Astrocyte of the cerebellum (primary cell): ENCODE results near the gene TRAPPC4.
"Not testable (repeated sequence)": the region's sequence is repeated elsewhere in the genome, so short reads cannot be mapped to it uniquely, and the experiment has no call there.

Experiments used
- DNase-seq: peaks from one replicate; pipeline ENCODE4 v3.0.0-alpha.2; 2011; ENCODE audit warnings: low read depth
- H3K4me3 ChIP-seq: 2 replicates; pipeline ENCODE4 v1.5.1; 2011; ENCODE audit warnings: mild to moderate bottlenecking, low read depth, low read length, moderate library complexity
- in situ Hi-C: cut with HindIII; loops from 2 replicates; pipeline ENCODE4 v1.10.0; 2017; ENCODE audit warnings: low sequenced_read_pairs
- TF ChIP-seq, protein P1 (sequence below): IDR thresholded peaks from 2 replicates; pipeline ENCODE4 v1.5.1; 2012; ENCODE audit warnings: low read length, low read depth, moderate library complexity, mild to moderate bottlenecking; ENCODE audit errors: missing control alignments

Gene TRAPPC4

DNA sequence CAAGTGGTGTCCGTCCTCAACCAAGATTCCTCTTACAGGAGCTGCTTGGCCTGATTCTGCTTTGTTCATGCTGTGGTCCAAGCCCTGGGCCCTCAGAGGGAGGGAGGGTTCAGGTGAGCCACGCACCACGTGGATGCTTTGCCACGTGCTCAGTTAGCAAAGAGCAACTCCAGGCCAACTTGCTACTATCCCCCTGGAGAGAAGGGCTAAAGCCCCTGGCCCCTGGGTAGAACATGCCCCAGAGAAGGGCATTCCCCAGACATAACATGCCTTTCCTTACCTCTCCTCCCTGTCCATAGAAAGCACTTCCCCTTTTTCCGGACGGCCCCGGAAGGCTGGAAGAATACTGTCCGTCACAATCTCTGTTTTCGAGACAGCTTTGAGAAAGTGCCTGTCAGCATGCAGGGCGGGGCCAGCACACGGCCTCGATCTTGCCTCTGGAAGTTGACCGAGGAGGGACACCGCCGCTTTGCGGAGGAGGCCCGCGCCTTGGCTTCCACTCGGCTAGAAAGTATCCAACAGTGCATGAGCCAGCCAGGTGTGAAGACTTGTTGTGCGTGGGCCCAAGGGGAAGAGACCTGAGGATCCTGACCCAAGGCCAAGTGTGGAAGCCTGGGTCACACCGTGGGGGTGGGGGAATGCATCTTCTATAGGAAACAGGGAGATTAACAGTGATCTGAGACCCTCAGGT lies 38.2 kb upstream of the TRAPPC4 start:
- no peak for DNase-seq
- in situ Hi-C loops = no loop called here

DNA sequence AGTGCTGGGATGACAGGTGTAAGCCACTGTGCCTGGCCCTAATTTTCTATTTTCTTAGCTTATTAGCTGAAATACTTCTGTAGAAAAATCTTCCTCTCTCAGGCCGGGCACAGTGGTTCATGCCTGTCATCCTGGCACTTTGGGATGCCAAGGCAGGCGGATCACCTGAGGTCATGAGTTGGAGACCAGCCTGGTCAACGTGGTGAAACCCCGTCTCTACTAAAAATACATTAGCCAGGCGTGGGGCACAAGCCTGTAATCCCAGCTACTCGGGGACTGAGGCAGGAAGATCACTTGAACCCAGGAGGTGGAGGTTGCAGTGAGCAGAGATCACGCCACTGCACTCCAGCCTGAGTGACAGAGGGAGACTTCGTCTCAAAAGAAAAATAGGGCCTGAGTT lies 34.2 kb upstream of the TRAPPC4 start:
- H3K4me3 ChIP-seq, DNase-seq, in situ Hi-C loops: not testable (repeated sequence)

More for the DNA sequence above, 38.2 kb upstream of the TRAPPC4 start:
- no peak overlapping the region for H3K4me3 ChIP-seq
- TF ChIP-seq, protein P1, sequence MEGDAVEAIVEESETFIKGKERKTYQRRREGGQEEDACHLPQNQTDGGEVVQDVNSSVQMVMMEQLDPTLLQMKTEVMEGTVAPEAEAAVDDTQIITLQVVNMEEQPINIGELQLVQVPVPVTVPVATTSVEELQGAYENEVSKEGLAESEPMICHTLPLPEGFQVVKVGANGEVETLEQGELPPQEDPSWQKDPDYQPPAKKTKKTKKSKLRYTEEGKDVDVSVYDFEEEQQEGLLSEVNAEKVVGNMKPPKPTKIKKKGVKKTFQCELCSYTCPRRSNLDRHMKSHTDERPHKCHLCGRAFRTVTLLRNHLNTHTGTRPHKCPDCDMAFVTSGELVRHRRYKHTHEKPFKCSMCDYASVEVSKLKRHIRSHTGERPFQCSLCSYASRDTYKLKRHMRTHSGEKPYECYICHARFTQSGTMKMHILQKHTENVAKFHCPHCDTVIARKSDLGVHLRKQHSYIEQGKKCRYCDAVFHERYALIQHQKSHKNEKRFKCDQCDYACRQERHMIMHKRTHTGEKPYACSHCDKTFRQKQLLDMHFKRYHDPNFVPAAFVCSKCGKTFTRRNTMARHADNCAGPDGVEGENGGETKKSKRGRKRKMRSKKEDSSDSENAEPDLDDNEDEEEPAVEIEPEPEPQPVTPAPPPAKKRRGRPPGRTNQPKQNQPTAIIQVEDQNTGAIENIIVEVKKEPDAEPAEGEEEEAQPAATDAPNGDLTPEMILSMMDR = no peak

DNA sequence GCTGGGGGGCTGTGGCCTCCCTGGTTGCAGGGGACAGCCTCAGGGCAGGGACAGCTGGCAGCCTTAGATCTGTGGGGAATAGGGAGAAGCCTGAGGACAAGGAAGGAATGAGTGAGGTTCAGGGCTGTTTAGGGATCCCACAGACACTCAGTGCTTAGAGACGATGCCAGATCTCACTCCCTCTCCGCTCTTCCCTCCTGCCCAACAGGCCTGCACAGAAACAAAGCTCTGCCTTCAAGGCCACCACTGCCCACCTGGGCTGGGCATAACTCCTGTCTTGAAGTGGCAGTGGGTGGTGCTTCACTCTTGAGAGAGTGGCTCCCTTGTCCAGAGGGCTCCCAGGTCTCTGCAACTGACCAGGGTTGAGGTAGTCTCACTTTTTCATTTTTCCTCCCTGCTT lies 33.7 kb upstream of the TRAPPC4 start:
- DNase-seq = no peak
- no peak overlapping the region for H3K4me3 ChIP-seq
- TF ChIP-seq, protein P1 = no peak
- in situ Hi-C loops = no loop called here

DNA sequence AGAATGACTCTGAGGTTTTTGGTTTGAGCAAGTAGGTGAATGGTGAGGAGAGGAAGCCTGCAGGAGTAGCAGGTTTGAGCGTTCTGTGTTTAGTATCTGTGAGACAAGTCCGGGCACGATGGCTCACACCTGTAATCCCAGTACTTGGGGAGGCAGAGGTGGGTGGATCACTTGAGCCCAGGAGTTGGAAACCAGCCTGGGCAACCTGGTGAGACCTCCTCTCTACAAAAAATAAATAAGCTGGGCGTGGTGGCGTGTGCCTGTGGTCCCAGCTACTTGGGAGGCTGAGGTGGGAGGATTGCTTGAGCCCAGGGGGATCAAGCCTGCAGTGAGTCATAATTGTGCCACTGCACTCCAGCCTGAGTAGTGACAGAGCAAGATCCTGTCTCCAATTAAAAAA lies 30.3 kb upstream of the TRAPPC4 start:
- DNase-seq = no peak
- TF ChIP-seq, protein P1 = no peak

DNA sequence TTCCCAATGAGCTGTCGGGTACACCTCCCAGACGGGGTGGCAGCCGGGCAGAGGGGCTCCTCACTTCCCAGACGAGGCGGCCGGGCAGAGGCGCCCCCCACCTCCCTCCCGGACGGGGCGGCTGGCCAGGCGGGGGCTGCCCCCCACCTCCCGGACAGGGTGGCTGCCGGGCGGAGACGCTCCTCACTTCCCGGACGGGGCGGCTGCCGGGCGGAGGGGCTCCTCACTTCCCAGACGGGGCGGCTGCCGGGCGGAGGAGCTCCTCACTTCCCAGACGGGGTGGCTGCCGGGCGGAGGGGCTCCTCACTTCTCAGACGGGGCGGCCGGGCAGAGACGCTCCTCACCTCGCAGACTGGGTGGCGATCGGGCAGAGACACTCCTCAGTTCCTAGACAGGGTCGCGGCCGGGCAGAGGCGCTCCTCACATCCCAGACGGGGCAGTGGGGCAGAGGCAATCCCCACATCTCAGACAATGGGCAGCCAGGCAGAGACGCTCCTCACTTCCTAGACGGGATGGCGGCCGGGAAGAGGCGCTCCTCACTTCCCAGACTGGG lies 27.0 kb upstream of the TRAPPC4 start:
- H3K4me3 ChIP-seq, DNase-seq, in situ Hi-C loops: not testable (repeated sequence)

More for the DNA sequence above, 30.3 kb upstream of the TRAPPC4 start:
- H3K4me3 ChIP-seq = no peak overlapping the region
- in situ Hi-C loops = no loop called here

DNA sequence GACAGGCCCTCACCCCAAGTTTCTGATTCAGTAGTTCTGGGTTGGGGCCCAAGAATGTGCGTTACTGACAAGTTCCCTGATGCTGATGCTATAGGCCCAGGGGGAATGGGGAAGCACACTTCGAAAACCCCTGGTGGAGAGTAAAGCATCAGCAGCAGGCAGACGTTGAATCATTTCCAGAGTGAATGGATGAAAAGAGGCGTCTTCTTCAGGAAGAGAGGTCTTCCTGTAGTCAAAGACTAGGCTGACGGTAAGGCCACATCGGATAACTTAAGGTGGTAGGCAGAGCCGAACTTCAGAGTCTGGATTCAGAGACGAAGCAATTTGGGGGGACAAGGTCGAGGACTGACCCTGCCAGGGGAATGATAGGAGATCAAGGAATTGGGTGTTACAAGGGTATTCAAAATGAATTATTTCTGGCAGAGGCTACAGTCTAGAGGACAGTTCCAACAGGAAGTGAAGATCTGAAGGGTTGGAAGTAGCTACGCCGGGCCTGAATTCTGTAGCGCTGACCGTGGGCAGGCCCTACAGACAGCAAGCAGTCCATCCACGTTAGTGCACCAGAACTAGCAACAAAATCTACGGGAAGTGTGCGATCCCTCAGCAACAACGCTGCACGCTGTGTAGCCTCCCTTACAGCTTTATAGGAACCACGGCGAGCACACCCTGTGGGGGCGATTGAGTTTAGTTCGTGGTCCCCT lies 21.5 kb upstream of the TRAPPC4 start:
- DNase-seq = no peak
- in situ Hi-C loops = no loop called here
- H3K4me3 ChIP-seq = peak overlapping the region; percentile 66
- TF ChIP-seq, protein P1 = peak; percentile 27

DNA sequence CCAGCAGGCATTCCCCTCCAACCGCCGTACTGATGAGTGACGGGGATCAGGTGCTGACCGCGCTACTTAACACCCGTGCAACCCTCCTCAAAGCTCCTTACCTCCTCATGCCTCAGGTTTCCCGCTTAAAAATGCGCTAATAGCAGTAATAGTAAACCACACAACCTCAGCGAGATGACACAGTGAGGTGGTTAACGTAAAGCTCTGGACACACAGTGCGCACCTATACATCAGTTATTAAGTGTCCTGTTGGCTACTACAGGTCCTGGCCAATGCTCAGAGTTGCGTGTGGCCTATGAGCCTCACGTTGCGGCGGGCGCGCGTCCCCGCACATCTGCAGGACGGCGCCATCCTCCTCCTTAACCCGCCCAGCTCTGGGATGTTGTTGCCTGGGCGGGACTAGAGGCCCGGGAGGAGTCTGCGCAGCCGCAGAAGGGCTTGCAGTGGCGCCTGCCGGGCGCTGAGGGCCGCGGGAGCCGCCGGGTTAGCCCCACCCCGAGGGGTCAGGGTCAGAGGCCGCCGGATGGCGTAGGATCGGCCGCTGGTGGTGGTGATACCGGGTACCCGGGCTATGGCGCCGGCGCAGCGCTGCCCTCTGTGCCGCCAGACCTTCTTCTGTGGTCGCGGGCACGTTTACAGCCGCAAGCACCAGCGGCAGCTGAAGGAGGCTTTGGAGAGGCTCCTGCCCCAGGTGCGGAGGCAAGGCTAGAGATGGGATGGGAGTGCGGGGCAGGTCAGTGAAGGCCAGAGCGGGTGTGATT lies 20.8 kb upstream of the TRAPPC4 start, which contains the start of gene CENATAC:
Gene CENATAC, plus strand, starts transcription at position 512 of the 761 bp plus-strand sequence. Its CDS starts 60 bp downstream, at position 572.
- TF ChIP-seq, protein P1 = no peak
- peak within 1 kb of the TSS; percentile 66 for H3K4me3 ChIP-seq
- in situ Hi-C loops = no loop called here
- peak; percentile 45 for DNase-seq
